Esophagus squamous epithelium (tissue), 5 donors: Measurements from ENCODE around the gene FERMT3. TPM values are rescaled to one million over a fixed set of nuclear protein-coding genes. Genes with fewer than 3 reads are reported as not detected.

Source experiments
- DNase-seq: peaks from one replicate; lab custom pipeline; 2025; lab: John Stamatoyannopoulos, UW
- H3K27ac ChIP-seq, 4 donors: fragments of 200-600 bp; sonication (generic); one replicate each; pipeline ENCODE4 v1.5.1; 2016 to 2019; ENCODE audit warnings: mild to moderate bottlenecking in 1 of 4
- H3K27me3 ChIP-seq, 4 donors: fragments of 200-600 bp; sonication (generic); 1 replicate in 3 of 4; 2 replicates in 1 of 4; pipeline versions ENCODE4 v1.5.1 to v1.6.0; 2017 to 2021; ENCODE audit warnings: antibody characterized with exemption in 1 of 4
- H3K36me3 ChIP-seq, 3 donors: fragments of 200-600 bp; sonication (generic); one replicate each; pipeline ENCODE4 v1.5.1; 2016 to 2019
- H3K4me1 ChIP-seq, 3 donors: fragments of 200-600 bp; sonication (generic); one replicate each; pipeline ENCODE4 v1.5.1; 2017 to 2019
- H3K4me3 ChIP-seq, 4 donors: fragments of 200-600 bp; sonication (generic); 1 replicate in 3 of 4; 2 replicates in 1 of 4; pipeline ENCODE4 v1.5.1; 2016 to 2019; ENCODE audit warnings: mild to moderate bottlenecking in 2 of 4, moderate library complexity in 1 of 4
- H3K9me3 ChIP-seq, 3 donors: fragments of 200-600 bp; sonication (generic); one replicate each; pipeline ENCODE4 v1.5.1; 2016 to 2019
- POLR2A ChIP-seq, 4 donors: fragments of 450-650 bp; IDR thresholded peaks; one replicate each; pipeline ENCODE4 v1.6.1; 2017; ENCODE audit warnings: antibody characterized with exemption in 4 of 4, mild to moderate bottlenecking in 4 of 4, moderate library complexity in 3 of 4
- WGBS, 2 donors: methylation state at CpG; one replicate each; pipeline ENCODE4 v1.1.5; 2018; 5-methylcytosine and 5-hydroxymethylcytosine counted together
- intact Hi-C: fragments of 100-400 bp; cut with DNase I; formaldehyde crosslinking; loops from one replicate; pipeline ENCODE4 v1.15.0; 2022
- total RNA-seq, 4 donors: library from RNA; depleted of rRNA; stranded (reverse); fragments of >200 nt; gene quantifications; one replicate each; pipeline ENCODE4 v1.1.0, GENCODE V29; 2016
- TF ChIP-seq, protein P1 (sequence below), 6 experiments: fragments of 450-650 bp in 4 of 6; fragments of 200-600 bp in 2 of 6; sonication (generic) in 2 of 6; IDR thresholded peaks; one replicate each; pipeline ENCODE4 v1.5.1; 2016 to 2019; ENCODE audit warnings: antibody characterized with exemption in 6 of 6, mild to moderate bottlenecking in 4 of 6, moderate library complexity in 4 of 6
- donor health status: DM: yes; HTN: yes; CAD: no.

FERMT3 gene
- total RNA-seq, 4 donors from 2014 or later, result 3.8 to 16.9 (median 10.6) TPM

DNA sequence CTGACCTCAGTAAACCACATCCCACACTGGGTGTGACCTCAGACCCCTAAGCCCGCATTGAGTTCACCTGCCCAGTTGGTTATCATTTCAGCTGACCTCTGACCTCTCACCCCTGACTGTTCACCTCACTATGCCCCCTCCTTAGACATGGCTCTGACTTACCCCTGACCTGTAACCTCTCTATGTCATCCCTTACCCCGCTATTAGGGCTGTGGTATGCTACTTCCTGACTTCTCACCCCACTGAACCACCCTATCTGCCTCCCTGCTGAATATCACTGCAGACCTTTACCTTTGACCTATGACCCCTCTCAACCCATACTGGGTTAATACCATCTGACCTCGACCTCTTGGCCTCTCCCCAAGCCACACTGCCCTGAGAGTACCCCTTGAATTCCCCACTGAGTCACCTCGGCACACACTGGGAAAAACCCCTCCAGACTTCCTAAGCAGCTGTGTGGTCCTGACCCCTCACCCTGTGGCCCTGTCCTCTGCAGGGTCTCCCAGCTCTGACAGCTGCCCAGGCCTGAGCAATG lies 53.1 kb downstream of the FERMT3 start:
- H3K4me3 ChIP-seq, result no peak overlapping the region
- TF ChIP-seq, protein P1, sequence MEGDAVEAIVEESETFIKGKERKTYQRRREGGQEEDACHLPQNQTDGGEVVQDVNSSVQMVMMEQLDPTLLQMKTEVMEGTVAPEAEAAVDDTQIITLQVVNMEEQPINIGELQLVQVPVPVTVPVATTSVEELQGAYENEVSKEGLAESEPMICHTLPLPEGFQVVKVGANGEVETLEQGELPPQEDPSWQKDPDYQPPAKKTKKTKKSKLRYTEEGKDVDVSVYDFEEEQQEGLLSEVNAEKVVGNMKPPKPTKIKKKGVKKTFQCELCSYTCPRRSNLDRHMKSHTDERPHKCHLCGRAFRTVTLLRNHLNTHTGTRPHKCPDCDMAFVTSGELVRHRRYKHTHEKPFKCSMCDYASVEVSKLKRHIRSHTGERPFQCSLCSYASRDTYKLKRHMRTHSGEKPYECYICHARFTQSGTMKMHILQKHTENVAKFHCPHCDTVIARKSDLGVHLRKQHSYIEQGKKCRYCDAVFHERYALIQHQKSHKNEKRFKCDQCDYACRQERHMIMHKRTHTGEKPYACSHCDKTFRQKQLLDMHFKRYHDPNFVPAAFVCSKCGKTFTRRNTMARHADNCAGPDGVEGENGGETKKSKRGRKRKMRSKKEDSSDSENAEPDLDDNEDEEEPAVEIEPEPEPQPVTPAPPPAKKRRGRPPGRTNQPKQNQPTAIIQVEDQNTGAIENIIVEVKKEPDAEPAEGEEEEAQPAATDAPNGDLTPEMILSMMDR (IDR thresholded peaks at IDR 0.05), result no peak
- TF ChIP-seq POLR2A (IDR thresholded peaks at IDR 0.05), result no peak
- H3K27me3 ChIP-seq, result no peaks in the 10 kb centered on the region
- H3K4me1 ChIP-seq, result peaks cover 0 to 20% (median 0%) of the 10 kb centered on the region in 3 donors
- no peak overlapping the region for H3K27ac ChIP-seq
- intact Hi-C loops, result no loop called here
- H3K36me3 ChIP-seq, result peaks cover 54 to 100% (median 60%) of the 10 kb centered on the region in 3 donors
- 73 to 77% methylated on average over 3 to 4 of the region's 4 CpGs for WGBS, 2 donors
- DNase-seq, result no peak
- H3K9me3 ChIP-seq, result no peaks in the 10 kb centered on the region

DNA sequence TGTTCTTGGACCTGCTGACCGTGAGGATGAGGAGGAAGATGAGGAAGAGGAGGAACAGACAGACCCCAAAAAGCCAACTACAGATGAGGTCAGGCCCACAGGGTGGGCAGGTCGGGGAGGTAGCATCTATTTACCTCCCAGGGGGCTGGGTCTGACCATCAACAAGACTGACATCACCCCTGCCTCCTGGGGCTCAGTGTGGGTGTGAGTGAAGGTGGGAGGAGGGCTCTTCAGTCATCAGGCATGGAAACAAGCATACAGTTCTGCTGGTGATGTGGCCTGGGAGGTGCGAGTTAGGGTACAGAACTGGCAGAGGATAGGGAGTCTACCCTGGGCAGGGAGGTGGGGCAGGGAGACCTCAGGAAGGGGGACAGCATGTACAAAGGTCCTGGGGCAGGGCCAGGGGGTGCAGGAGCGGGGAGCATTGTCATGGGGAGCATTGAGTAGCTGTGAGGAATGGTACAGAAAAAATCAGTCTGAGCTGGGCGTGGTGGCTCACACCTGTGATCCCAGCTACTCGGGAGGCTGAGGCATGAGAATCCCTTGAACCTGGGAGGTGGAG lies 53.7 kb downstream of the FERMT3 start:
- TF ChIP-seq POLR2A (IDR thresholded peaks at IDR 0.05), result no peak
- TF ChIP-seq, protein P1 (IDR thresholded peaks at IDR 0.05), result no peak
- no peak overlapping the region for H3K27ac ChIP-seq
- H3K4me1 ChIP-seq, result peaks cover 0 to 20% (median 0%) of the 10 kb centered on the region in 3 donors
- 76 to 93% methylated on average over 5 to 6 of the region's 6 CpGs for WGBS, 2 donors
- H3K9me3 ChIP-seq, result no peaks in the 10 kb centered on the region
- H3K4me3 ChIP-seq, result no peak overlapping the region
- H3K36me3 ChIP-seq, result peaks cover 56 to 100% (median 59%) of the 10 kb centered on the region in 3 donors
- intact Hi-C loops, result no loop called here
- no peaks in the 10 kb centered on the region for H3K27me3 ChIP-seq
- DNase-seq, result no peak

DNA sequence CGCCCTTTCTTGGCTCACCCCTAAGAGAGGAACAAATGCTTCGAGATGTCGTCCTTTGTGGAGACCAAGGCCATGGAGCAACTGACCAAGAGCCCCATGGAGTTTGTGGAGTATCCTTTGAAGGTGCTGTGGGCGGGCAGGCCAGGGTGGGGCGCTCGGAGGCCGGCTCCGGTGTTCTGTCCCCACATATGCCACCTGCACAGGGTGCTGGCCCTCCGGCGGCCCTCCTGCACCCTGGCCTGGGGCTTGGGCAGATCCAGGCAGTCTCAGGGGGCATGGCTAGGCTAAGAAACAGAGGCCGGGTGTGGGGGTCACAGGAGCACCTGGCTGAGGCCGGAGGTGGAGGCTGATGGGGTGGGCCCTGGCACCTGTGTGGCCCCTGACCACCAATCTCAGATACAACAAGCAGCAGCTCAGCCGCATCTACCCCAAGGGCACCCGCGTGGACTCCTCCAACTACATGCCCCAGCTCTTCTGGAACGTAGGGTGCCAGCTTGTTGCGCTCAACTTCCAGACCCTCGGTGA lies 55.1 kb downstream of the FERMT3 start:
- H3K36me3 ChIP-seq, result peaks cover 51 to 100% (median 55%) of the 10 kb centered on the region in 3 donors
- no peaks in the 10 kb centered on the region for H3K9me3 ChIP-seq
- WGBS, 2 donors, result 88 to 94% methylated on average over 4 to 5 of the region's 18 CpGs
- no peak overlapping the region for H3K4me3 ChIP-seq
- H3K4me1 ChIP-seq, result peaks cover under 1 to 17% (median 2%) of the 10 kb centered on the region in 3 donors
- intact Hi-C loops, result no loop called here
- H3K27ac ChIP-seq, result no peak overlapping the region
- no peaks in the 10 kb centered on the region for H3K27me3 ChIP-seq
- TF ChIP-seq, protein P1 (IDR thresholded peaks at IDR 0.05), result no peak
- no peak for TF ChIP-seq POLR2A (IDR thresholded peaks at IDR 0.05)
- no peak for DNase-seq

DNA sequence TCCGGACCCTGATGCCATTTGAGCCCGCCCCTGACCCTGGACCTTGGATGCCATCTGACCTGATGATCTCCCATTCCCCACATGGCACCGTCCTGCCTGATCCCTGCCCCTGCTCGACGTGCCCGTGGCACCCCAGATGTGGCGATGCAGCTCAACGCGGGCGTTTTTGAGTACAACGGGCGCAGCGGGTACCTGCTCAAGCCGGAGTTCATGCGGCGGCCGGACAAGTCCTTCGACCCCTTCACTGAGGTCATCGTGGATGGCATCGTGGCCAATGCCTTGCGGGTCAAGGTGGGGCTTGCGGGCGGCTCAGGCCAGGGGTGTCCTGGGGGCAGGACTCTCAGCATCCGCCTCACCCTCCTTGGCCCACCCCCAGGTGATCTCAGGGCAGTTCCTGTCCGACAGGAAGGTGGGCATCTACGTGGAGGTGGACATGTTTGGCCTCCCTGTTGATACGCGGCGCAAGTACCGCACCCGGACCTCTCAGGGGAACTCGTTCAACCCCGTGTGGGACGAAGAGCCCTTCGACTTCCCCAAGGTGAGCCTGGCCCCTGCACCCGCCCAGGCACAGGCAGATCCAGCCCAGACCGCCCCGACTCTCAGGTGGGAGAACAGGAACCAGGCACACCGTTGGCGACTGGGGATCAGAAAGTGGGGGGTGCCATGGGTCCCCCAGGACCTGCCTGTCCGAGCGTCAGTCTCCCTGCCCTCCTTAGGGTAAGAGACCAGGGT lies 55.9 kb downstream of the FERMT3 start:
- Histone ChIP-seq H3K4me3 (no peak overlapping the region), H3K4me1 (peaks cover 9 to 22% (median 9%) of the 10 kb centered on the region in 3 donors), H3K27me3 (no peaks in the 10 kb centered on the region), H3K27ac (no peak overlapping the region), H3K36me3 (peaks cover 50 to 97% (median 54%) of the 10 kb centered on the region in 3 donors), H3K9me3 (no peaks in the 10 kb centered on the region)
- 89 to 97% methylated on average over 10 to 15 of the region's 42 CpGs for whole genome bisulfite sequencing, 2 donors
- intact Hi-C loops, result no loop called here
- DNase-seq, result no peak
- TF ChIP-seq, protein P1 (IDR thresholded peaks at IDR 0.05), result no peak
- TF ChIP-seq POLR2A (IDR thresholded peaks at IDR 0.05), result no peak
